Mucosa of descending colon (tissue), 3 donors: ENCODE measurements around the gene LIME1. TPM values are rescaled to one million over a fixed set of nuclear protein-coding genes. Genes with fewer than 3 reads are reported as not detected.

ENCODE experiments used
- ATAC-seq: fragments of 200-7000 bp; cut with Tn5 transposase; one replicate; pipeline ENCODE4 v1.9.1; 2020; ENCODE audit warnings: mild to moderate bottlenecking, moderate library complexity
- DNase-seq, 3 donors: peaks; one replicate each; pipeline ENCODE4 v3.0.0-alpha.2; 2020
- H3K36me3 ChIP-seq: fragments of 200-600 bp; one replicate; pipeline ENCODE4 v1.8.0; 2021; ENCODE audit warnings: low read depth, mild to moderate bottlenecking
- H3K4me1 ChIP-seq: fragments of 200-600 bp; one replicate; pipeline ENCODE4 v1.8.0; 2021; ENCODE audit warnings: low read depth, mild to moderate bottlenecking
- H3K4me3 ChIP-seq: fragments of 200-600 bp; one replicate; pipeline ENCODE4 v1.8.0; 2021; ENCODE audit warnings: mild to moderate bottlenecking
- H3K9me3 ChIP-seq: fragments of 200-600 bp; one replicate; pipeline ENCODE4 v1.8.0; 2021; ENCODE audit warnings: mild to moderate bottlenecking
- intact Hi-C, 2 donors: fragments of 100-400 bp; cut with DNase I in 1 of 2; cut with micrococcal nuclease in 1 of 2; formaldehyde crosslinking; loops; one replicate each; pipeline versions ENCODE4 v1.11.0 to v1.11.1; 2022; cut with DNase I, micrococcal nuclease
- total RNA-seq, 3 donors: library from RNA; stranded (reverse); fragmentation: NEBNext Ultra II Directional in 2 of 3; extraction: Animal tissue kit (Norgen Biotek cat#: 25700) in 2 of 3; gene quantifications; one replicate each; pipeline versions ENCODE4 v1.2.1 to v1.2.4, GENCODE V29; 2021 to 2023
- TF ChIP-seq, protein P1 (sequence below): fragments of 200-600 bp; IDR thresholded peaks from one replicate; pipeline ENCODE4 v1.8.0; 2022; ENCODE audit warnings: antibody characterized with exemption, mild to moderate bottlenecking
- donor health status: DM: no; HTN: no; CAD: no; lungs with moderate emphysema.
- donor health status: DM: no; HTN: no; CAD: no.
- donor health status: DM: no; HTN: yes; CAD: no.

Gene LIME1
- total RNA-seq, 3 donors from 2014 or later = 10.4 to 11.2 (median 10.8) TPM

DNA sequence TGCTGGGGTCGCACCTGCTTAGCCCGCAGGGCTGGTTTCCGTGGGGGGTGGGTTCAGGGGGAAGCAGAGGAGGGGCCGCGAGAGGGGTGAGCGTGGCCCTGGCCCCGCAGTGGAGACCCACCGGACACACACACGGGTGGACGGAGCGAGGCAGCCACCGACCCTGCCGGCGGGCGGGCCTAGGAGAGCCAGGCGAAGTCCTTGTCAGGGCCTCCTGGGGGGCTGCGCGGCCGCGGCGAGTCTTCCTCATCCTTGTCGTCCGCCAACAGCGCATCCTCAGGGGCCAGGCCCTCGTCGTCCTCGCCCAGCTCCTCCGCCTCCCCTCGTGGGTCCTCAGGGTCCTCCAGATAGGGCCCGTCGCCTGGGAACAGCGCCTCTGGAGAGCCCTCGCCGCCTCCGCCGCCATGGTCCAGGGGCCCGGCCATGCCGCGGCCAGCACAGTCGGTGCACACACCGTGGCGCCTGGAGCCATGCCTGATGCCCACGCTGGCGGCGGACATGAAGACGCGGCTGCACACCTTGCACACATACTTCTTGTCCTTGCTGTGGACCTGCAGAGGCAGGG is 10.4 kb downstream of the LIME1 start:
- intact Hi-C loops = no loop called here
- TF ChIP-seq, protein P1, sequence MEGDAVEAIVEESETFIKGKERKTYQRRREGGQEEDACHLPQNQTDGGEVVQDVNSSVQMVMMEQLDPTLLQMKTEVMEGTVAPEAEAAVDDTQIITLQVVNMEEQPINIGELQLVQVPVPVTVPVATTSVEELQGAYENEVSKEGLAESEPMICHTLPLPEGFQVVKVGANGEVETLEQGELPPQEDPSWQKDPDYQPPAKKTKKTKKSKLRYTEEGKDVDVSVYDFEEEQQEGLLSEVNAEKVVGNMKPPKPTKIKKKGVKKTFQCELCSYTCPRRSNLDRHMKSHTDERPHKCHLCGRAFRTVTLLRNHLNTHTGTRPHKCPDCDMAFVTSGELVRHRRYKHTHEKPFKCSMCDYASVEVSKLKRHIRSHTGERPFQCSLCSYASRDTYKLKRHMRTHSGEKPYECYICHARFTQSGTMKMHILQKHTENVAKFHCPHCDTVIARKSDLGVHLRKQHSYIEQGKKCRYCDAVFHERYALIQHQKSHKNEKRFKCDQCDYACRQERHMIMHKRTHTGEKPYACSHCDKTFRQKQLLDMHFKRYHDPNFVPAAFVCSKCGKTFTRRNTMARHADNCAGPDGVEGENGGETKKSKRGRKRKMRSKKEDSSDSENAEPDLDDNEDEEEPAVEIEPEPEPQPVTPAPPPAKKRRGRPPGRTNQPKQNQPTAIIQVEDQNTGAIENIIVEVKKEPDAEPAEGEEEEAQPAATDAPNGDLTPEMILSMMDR = no peak
- H3K4me3 ChIP-seq = no peak overlapping the region
- peaks cover 3% of the 10 kb centered on the region for H3K36me3 ChIP-seq
- no peak for ATAC-seq
- H3K9me3 ChIP-seq = no peaks in the 10 kb centered on the region
- H3K4me1 ChIP-seq = no peaks in the 10 kb centered on the region
- DNase-seq = peak in 1 of 3 donors; percentile 54

DNA sequence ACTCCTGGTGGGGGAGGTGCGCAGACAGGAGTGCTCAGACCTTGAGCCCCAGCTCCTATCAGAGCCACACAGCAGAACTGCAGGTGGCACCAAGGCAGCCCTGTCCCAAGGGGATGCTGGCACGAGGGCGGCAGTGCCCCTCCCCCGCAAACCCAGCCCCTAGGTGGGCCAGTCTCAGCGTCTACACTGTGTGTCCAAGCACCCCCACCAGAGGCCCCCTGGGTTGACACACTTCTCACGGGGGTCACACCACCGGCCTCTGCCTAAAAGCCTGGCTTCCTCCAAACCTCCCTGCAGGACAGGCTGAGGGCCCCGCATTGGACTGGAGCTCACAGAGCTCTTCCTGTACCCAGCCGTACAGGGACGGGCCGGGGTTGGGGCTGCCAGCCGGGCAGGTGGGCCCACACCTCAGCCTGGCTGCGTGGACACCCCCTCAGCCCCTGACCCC is 11.2 kb downstream of the LIME1 start:
- intact Hi-C loops = no loop called here
- ATAC-seq = no peak
- Histone ChIP-seq H3K9me3 (no peaks in the 10 kb centered on the region), H3K4me1 (no peaks in the 10 kb centered on the region), H3K4me3 (no peak overlapping the region), H3K36me3 (peaks cover 3% of the 10 kb centered on the region)
- peak in 1 of 3 donors; percentile 40 for DNase-seq
- TF ChIP-seq, protein P1 = no peak

DNA sequence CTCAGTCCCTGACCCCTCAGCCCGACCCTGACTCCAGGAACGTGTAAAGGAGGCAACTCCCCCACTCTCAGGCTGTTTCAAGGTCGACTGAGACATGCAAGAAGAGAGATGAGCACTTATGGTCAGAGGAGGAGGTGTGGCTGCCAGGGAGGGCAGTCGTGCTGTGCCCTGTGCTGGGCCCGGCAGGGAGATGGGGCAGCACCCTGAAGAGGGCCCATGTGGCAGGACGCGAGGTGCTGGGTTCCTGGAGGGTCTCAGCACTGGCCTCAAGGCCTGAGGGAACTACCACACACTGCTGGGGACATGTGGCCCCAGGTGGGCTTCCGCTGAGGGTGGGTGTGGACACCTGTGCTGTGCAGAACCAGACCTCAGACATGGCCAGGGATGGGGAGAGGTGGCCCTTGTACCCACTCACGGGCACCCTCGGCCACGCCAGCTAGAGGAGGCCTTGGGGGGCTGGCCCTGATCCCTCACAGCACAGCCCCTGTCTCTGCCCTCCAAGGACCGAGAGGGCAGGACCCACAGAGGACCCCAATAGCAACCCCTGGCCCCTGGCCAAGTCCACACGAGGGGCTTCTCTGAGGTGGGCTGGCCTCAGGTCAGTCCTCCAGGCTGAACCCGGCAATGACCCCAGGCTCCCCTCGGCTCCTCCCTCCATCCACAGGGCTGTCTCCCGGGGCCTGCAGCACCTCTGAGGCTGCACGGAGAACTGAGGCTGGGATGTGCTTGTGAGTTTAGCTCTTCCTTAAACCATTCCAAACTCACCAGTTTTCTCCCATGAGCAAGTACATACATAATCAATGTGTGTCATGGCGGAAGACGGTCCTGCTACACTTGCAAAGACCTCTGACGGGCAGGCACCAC is 11.8 kb downstream of the LIME1 start:
- no peaks in the 10 kb centered on the region for H3K9me3 ChIP-seq
- DNase-seq (peak in 1 of 3 donors; percentile 47), ATAC-seq (no peak)
- H3K36me3 ChIP-seq = peaks cover 3% of the 10 kb centered on the region
- TF ChIP-seq, protein P1 = no peak
- H3K4me3 ChIP-seq = no peak overlapping the region
- intact Hi-C loops = no loop called here
- no peaks in the 10 kb centered on the region for H3K4me1 ChIP-seq

DNA sequence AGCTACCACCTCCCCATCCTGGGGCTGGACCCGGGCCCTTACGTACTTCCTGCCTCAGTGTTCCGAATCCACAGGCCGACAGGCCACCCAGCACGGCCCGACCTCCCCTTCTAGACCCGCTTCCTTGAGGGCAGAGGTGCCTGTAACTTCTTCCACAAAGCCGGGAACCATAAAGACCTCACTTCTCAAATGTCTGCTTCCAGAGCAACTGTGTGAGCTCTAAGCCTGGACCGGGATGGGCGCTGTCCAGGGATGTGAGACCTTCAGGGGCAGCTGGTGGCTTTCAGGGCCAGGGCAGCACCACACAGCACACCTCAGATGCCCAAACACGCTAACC is 12.4 kb downstream of the LIME1 start:
- Histone ChIP-seq H3K9me3 (no peaks in the 10 kb centered on the region), H3K36me3 (peaks cover 1% of the 10 kb centered on the region), H3K4me3 (no peak overlapping the region), H3K4me1 (no peaks in the 10 kb centered on the region)
- no peak for ATAC-seq
- no peak for DNase-seq
- TF ChIP-seq, protein P1 = no peak
- intact Hi-C loops = no loop called here

DNA sequence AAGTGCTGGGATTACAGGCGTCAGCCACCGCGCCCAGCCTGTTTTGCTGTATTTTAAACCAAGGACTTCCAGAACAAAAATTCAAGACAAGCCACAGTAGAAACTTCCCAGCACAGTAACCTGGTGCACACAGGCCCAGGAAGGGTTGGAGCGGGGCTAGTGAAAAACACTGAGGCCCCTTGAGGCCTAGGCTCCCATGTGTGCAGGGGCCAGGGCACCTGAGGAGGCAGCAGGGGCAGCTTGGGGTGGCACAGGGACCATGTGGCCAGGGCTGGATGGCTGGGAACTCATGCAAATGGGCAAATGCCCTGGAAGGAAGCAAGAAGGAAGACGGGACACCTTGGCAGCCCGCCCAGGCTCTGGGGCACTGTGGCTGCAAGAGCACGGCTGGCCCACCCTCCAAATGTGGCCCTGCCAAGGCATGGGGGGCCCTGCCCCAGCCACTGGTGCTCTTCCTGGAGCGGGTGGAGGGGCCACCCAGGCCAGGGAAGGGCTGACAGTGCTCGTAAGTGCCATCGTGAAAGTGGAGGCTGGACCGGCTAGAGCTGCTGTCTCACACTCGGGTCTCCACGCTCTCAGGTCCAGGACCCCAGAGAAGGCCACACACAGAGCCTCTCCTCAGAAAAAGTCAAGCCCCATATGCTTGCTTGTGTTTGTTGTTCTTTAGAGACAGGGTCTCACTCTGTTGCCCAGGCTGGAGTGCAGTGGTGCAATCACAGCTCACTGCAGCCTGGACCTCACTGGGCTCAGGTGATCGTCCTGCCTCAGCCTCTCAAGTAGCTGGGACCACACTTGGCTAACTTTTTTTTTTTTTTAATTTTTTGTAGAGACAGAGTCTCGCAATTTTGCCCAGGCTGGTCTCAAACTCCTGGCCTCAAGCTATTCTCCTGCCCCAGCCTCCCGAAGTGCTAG is 13.4 kb downstream of the LIME1 start:
- DNase-seq (peak in 1 of 3 donors; percentile 45), ATAC-seq (no peak)
- Histone ChIP-seq H3K4me3 (no peak overlapping the region), H3K4me1 (no peaks in the 10 kb centered on the region), H3K36me3 (no peaks in the 10 kb centered on the region), H3K9me3 (no peaks in the 10 kb centered on the region)
- TF ChIP-seq, protein P1 = no peak
- intact Hi-C loops = no loop called here
